Activated T-helper 2 cell treated with anti-CD3 and anti-CD28 coated beads, Interferon-gamma antibody, Interleukin-2, Interleukin-4, amounts not matched to agents 10 μg/mL and 5 μg/mL and 100 μg/mL, durations not matched to agents 14 hours and 24 hours and 36 hours (primary cell): ENCODE data around the gene MAP4K1. TPM values are rescaled to one million over a fixed set of nuclear protein-coding genes. Genes with fewer than 3 reads are reported as not detected.

ENCODE experiments used
- DNase-seq: peaks from one replicate; pipeline ENCODE4 v3.0.0; 2021; ENCODE audit warnings: low spot score
- H3K27ac Mint-ChIP-seq: one replicate; pipeline ENCODE4 v1.8.0; 2021; ENCODE audit warnings: mixed read lengths
- H3K27me3 Mint-ChIP-seq: one replicate; pipeline ENCODE4 v1.8.0; 2021; ENCODE audit warnings: low read depth, mixed read lengths
- H3K36me3 Mint-ChIP-seq: one replicate; pipeline ENCODE4 v1.8.0; 2021; ENCODE audit warnings: low read depth, mixed read lengths
- H3K4me1 Mint-ChIP-seq: one replicate; pipeline ENCODE4 v1.8.0; 2021; ENCODE audit warnings: low read depth, mixed read lengths
- H3K4me3 Mint-ChIP-seq: one replicate; pipeline ENCODE4 v1.8.0; 2021; ENCODE audit warnings: low read depth, mild to moderate bottlenecking, moderate library complexity, mixed read lengths
- H3K9me3 Mint-ChIP-seq: one replicate; pipeline ENCODE4 v1.8.0; 2021; ENCODE audit warnings: mixed read lengths
- intact Hi-C: fragments of 100-400 bp; cut with micrococcal nuclease; formaldehyde crosslinking; loops from one replicate; pipeline ENCODE4 v1.15.1; 2023
- total RNA-seq: library from RNA; stranded (reverse); gene quantifications from 2 replicates; pipeline ENCODE4 v1.2.3, GENCODE V29; 2022

Gene MAP4K1
- 181 and 187 TPM in 2 replicates for total RNA-seq

GRCh38 chr19:38617764-38618589 lies at the start of gene MAP4K1:
TSS of gene MAP4K1 (minus strand) at chr19:38617953. CDS start at chr19:38617895, 58 bp downstream.
- peak; percentile 75 for DNase-seq
- Mint-ChIP-seq H3K27me3 (no peaks in the 10 kb centered on the region), H3K4me1 (peaks cover 35% of the 10 kb centered on the region), H3K27ac (peak within 1 kb of the TSS; percentile 92), H3K4me3 (peak within 1 kb of the TSS; percentile 96), H3K9me3 (no peaks in the 10 kb centered on the region), H3K36me3 (peaks cover 66% of the 10 kb centered on the region)
- intact Hi-C loops, result loop anchor here (1.0 to 5.0 kb wide), 5 partner anchors 37 to 301 kb away; partner anchors contain the start of genes KCNK6, RASGRP4 and YIF1B

- H3K4me3 Mint-ChIP-seq, result peak overlapping the region; percentile 34
- intact Hi-C loops, result no loop called here
- no peak for DNase-seq
- H3K36me3 Mint-ChIP-seq, result peaks cover 25% of the 10 kb centered on the region
- peaks cover 65% of the 10 kb centered on the region for H3K4me1 Mint-ChIP-seq
- no peaks in the 10 kb centered on the region for H3K27me3 Mint-ChIP-seq
- H3K9me3 Mint-ChIP-seq, result no peaks in the 10 kb centered on the region
- peak overlapping the region; percentile 76 for H3K27ac Mint-ChIP-seq
Measured at GRCh38 chr19:38666663-38667511, 49.1 kb upstream of the MAP4K1 start.

- no peak overlapping the region for H3K4me3 Mint-ChIP-seq
- no peaks in the 10 kb centered on the region for H3K9me3 Mint-ChIP-seq
- peak overlapping the region; percentile 38 for H3K27ac Mint-ChIP-seq
- intact Hi-C loops, result no loop called here
- no peaks in the 10 kb centered on the region for H3K27me3 Mint-ChIP-seq
- peaks cover 27% of the 10 kb centered on the region for H3K36me3 Mint-ChIP-seq
- H3K4me1 Mint-ChIP-seq, result peaks cover 66% of the 10 kb centered on the region
- DNase-seq, result no peak
Measured at GRCh38 chr19:38665950-38666662, 48.4 kb upstream of the MAP4K1 start.

GRCh38 chr19:38665219-38665931 lies 47.6 kb upstream of the MAP4K1 start:
- Mint-ChIP-seq H3K27ac (no peak overlapping the region), H3K4me1 (peaks cover 63% of the 10 kb centered on the region), H3K36me3 (peaks cover 32% of the 10 kb centered on the region), H3K9me3 (no peaks in the 10 kb centered on the region), H3K27me3 (no peaks in the 10 kb centered on the region), H3K4me3 (no peak overlapping the region)
- no peak for DNase-seq
- intact Hi-C loops, result no loop called here

- DNase-seq, result no peak
- Mint-ChIP-seq H3K4me3 (no peak overlapping the region), H3K27me3 (no peaks in the 10 kb centered on the region), H3K36me3 (peaks cover 31% of the 10 kb centered on the region), H3K27ac (peak overlapping the region; percentile 28), H3K4me1 (peaks cover 57% of the 10 kb centered on the region), H3K9me3 (no peaks in the 10 kb centered on the region)
- intact Hi-C loops, result no loop called here
Measured at GRCh38 chr19:38664503-38665211, 46.9 kb upstream of the MAP4K1 start.

GRCh38 chr19:38663957-38664502 lies 46.3 kb upstream of the MAP4K1 start:
- intact Hi-C loops, result no loop called here
- Mint-ChIP-seq H3K4me1 (peaks cover 57% of the 10 kb centered on the region), H3K36me3 (peaks cover 26% of the 10 kb centered on the region)

GRCh38 chr19:38663156-38663651 lies 45.5 kb upstream of the MAP4K1 start:
- H3K4me1 Mint-ChIP-seq, result peaks cover 54% of the 10 kb centered on the region

More at GRCh38 chr19:38663957-38664502, 46.3 kb upstream of the MAP4K1 start:
- no peaks in the 10 kb centered on the region for H3K27me3 Mint-ChIP-seq
- H3K27ac Mint-ChIP-seq, result peak overlapping the region; percentile 16
- no peaks in the 10 kb centered on the region for H3K9me3 Mint-ChIP-seq
- H3K4me3 Mint-ChIP-seq, result no peak overlapping the region
- DNase-seq, result no peak

GRCh38 chr19:38662537-38663155 lies 44.9 kb upstream of the MAP4K1 start:
- no peak overlapping the region for H3K27ac Mint-ChIP-seq
- no peak overlapping the region for H3K4me3 Mint-ChIP-seq
- intact Hi-C loops, result no loop called here
- H3K36me3 Mint-ChIP-seq, result peaks cover 24% of the 10 kb centered on the region
- peaks cover 55% of the 10 kb centered on the region for H3K4me1 Mint-ChIP-seq
- no peak for DNase-seq
- H3K27me3 Mint-ChIP-seq, result no peaks in the 10 kb centered on the region
- H3K9me3 Mint-ChIP-seq, result no peaks in the 10 kb centered on the region

More at GRCh38 chr19:38663156-38663651, 45.5 kb upstream of the MAP4K1 start:
- Mint-ChIP-seq H3K36me3 (peaks cover 23% of the 10 kb centered on the region), H3K27ac (no peak overlapping the region), H3K27me3 (no peaks in the 10 kb centered on the region), H3K9me3 (no peaks in the 10 kb centered on the region), H3K4me3 (no peak overlapping the region)
- intact Hi-C loops, result no loop called here
- no peak for DNase-seq

- no peak for DNase-seq
- H3K4me3 Mint-ChIP-seq, result no peak overlapping the region
- H3K27me3 Mint-ChIP-seq, result no peaks in the 10 kb centered on the region
- peaks cover 26% of the 10 kb centered on the region for H3K36me3 Mint-ChIP-seq
- no peaks in the 10 kb centered on the region for H3K9me3 Mint-ChIP-seq
- H3K4me1 Mint-ChIP-seq, result peaks cover 57% of the 10 kb centered on the region
- no peak overlapping the region for H3K27ac Mint-ChIP-seq
- intact Hi-C loops, result no loop called here
Measured at GRCh38 chr19:38661996-38662395, 44.2 kb upstream of the MAP4K1 start.

- intact Hi-C loops, result no loop called here
- Mint-ChIP-seq H3K27me3 (no peaks in the 10 kb centered on the region), H3K4me3 (no peak overlapping the region), H3K27ac (no peak overlapping the region), H3K36me3 (peaks cover 32% of the 10 kb centered on the region), H3K4me1 (peaks cover 57% of the 10 kb centered on the region), H3K9me3 (no peaks in the 10 kb centered on the region)
- no peak for DNase-seq
Measured at GRCh38 chr19:38661136-38661535, 43.4 kb upstream of the MAP4K1 start.

GRCh38 chr19:38660724-38661123 lies 43.0 kb upstream of the MAP4K1 start:
- Mint-ChIP-seq H3K4me1 (peaks cover 58% of the 10 kb centered on the region), H3K9me3 (no peaks in the 10 kb centered on the region), H3K36me3 (peaks cover 33% of the 10 kb centered on the region), H3K4me3 (no peak overlapping the region), H3K27ac (no peak overlapping the region), H3K27me3 (no peaks in the 10 kb centered on the region)
- no peak for DNase-seq
- intact Hi-C loops, result no loop called here
